ENCODE results near the gene MPPED2. TPM values are rescaled to one million over a fixed set of nuclear protein-coding genes. Genes with fewer than 3 reads are reported as not detected.
A peak's percentile ranks its signal among the peaks of the same experiment; 100 is the strongest.

The MPPED2 gene, protein sequence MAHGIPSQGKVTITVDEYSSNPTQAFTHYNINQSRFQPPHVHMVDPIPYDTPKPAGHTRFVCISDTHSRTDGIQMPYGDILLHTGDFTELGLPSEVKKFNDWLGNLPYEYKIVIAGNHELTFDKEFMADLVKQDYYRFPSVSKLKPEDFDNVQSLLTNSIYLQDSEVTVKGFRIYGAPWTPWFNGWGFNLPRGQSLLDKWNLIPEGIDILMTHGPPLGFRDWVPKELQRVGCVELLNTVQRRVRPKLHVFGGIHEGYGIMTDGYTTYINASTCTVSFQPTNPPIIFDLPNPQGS
- polyA plus RNA-seq (ENCODE audit: insufficient read depth in 1 of 5, insufficient read length in 5 of 5, low replicate concordance in 1 of 5): 1 to 10 TPM; 2.3 to 5.2 (median 4.3) TPM
- long read RNA-seq, donor 1: 0 reads
- long read RNA-seq, donor 2: 0 reads
- long read RNA-seq, donor 3, partial matches to known transcripts: 0 of 1 reads
- long read RNA-seq, donor 3, other reads (novel, unspliced or antisense): 0 of 1 reads
- long read RNA-seq, donor 4: 0 reads
- long read RNA-seq, donor 5: 0 reads
- long read RNA-seq, donor 6: 0 reads
- long read RNA-seq, donor 7: 0 reads
- long read RNA-seq, donor 8: 0 reads

DNA sequence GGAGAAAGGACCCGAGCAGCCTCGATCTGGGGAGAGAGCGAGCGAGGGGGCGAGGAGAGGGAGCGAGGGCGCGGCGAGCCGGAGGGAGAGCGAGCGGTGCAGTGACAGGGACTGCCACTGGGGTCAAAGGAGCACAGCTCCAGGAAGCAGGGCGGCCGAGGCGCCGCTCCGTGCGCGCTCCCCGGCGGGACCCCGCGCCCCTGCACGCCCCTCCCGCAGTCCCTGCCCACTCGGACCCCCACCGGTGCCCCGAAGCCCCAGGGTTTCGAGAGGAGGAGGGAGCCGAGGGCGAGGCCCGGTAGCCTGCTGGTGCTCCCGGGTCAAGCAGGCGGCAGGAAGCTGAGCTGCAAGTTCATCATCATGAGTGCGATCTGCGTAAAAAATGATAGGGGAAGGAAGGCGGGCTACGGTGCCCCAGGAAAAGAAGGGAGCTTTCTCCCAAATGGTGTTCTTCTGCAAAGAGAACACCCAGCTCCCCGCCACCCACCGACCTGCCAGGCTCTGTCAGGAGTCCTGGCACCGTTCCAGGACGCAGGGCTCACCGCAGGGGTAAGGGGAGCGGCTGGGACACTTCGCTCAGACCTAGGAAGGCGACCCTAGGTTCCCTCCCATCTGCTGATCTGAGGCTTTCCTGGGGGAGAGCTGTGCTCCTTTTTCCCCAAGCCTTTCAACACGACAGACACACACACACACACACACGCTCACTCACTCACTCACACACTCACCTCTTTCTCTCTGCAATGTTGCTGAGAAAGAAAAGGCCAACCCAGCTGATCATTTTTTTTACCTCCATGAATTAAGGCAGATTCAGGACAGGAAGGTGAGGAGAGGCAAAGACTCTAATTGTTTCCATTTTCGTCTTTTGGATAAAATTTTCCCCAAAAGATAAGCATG is at the start of gene MPPED2:
MPPED2 (minus strand) TSS at position 103 of the 894 bp plus-strand sequence. CDS start 5,980 bp downstream, outside the sequence.
- peak; percentile 17 to 26 for DNase-seq

DNA sequence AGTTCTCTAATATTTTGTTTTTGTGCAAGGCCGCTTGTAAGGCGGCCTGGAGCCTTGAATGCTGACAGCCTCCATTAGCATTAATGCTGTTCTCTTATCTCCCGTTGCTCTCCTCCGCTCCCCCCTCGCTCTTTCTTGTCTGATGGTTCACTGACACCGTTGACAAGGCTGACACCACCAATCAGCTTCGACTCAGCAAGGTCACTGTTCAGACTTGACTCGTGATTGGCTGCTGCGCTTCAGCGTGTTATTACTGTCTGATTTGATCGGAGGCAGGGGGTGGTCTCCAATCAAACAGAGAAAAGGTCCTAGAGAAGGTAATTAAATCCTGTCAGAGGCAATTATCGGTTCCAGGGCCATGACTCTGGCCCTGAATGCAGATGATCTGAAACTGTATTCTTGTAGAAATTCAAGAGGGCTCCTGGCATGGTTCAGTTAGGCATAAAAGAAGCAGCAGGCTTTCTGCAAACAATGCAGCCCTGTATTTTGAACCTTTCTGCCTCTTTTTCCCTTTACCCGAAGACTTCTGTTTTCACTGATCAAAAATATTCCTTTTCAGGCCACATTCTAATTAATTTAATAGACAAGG is 49.3 kb upstream of the MPPED2 start:
- DNase-seq: peak; percentile 34 to 36

DNA sequence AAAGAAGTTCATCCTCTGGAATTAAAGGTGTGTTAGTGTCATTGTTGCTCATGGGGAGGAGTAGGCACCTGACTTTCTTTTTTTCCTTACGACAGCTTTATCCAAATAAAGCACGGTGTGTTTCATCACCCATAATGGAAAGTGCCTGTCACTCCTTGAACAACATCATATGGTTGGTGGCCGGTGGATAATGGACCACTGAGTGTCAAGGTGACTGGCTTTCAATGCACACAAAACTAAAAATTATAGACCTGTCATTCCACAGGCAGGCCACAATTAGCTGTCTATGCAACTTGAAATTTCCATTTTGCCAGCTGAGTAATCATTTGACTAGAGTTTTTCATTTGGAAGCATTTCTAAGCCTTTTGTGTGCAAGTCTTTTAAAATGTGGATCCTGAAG is 45.0 kb upstream of the MPPED2 start:
- no peak for DNase-seq

DNA sequence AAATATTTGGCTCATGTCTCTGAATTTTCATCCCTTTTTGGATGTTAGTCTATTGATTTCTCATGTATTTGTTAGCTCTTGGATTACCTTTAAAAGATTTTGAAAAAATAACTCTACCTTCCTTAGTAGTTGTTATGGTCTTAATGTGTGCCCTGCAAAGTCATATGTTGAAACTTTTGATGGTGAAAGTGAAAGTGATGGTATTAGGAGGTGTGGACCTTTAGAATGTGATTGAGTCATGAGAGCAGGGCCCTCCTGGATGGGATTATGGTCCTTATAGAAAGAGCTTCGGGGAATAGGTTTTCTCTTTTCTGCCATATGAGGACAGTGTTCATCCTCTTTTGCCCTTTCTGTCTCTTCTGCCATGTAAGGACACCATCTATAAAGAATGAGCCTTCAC is 33.6 kb upstream of the MPPED2 start:
- DNase-seq: no peak

DNA sequence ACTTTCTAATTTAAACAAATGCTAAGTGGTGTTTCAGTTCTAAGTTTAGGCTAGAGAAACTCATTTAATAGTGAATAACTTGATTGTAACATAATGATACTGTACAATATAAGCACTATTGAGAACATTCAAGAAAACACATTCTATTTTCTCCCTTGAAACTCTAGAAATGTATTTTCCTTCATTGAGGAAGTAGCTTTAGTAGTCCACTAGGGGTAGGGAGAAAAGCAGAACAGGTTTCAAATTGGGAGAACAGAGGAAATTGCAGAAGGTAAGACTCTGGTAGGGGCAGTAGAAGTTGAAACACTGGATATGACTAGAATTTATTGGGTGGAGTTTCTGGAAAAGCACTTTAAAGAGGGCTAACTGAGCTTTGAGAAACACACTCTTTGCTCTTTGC is 31.6 kb upstream of the MPPED2 start:
- DNase-seq: no peak

DNA sequence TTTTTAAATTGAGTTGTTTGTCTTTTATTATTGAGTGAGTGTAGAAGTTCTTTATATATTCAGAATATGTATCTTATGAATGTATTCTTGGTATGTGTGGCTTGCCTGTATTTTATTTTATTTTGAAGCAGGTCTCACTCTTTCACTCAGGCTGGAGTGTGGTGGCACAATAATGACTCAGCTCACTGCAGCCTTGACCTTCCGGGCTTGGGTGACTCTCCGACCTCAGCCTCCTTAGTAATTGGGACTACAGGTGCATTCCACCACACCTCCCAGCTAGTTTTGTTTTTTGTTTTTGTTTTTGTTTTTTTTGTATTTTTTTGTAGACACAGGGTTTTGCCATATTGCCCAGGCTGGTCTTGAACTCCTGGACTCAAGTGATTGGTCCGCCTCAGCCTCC is 24.5 kb upstream of the MPPED2 start:
- DNase-seq: no peak

DNA sequence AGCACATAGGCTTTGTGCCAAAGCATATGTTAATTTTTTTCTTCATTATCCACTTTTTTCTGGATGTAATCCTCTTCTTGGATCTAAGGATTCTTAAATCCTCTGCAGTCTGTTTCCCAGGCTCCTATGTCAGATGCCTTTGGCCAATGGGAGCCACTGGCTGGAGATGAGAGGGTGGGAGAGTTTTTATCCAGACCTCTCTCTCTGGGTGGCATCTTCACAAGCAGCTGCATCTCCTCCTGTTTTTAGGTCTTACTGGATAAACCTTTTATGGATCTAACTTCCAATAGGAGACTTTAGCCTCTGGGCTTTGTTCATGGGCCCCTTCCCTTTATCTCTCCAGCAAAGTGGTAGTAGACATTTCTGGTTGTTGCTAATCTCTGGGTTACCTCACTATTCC is 22.4 kb upstream of the MPPED2 start:
- DNase-seq: no peak

DNA sequence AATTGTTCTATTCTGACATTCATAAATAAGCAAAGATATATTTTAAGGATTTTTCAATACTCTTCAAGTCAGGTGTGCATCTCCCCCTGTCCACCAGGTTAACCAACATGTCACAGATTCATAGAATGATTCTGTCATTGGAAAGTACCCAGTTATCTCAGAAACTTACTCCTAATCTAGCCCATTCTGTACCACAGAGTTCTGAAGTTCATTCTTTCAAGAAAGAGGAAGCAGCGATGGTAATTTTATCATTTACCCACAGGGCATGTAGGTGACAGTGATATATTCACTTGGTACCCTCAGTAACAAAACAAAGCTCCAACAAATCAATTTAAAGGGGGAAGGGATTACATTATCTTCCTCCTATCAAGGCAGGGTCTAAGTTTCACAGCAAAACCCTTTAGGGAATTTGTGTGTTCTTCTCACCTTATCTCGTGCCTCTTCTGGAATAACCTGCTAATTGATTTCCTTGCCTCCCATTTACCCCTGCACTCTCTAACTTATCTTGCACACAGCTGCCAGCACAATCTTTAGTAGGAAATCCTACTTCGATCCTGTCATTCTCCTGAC is 19.0 kb upstream of the MPPED2 start:
- no peak for DNase-seq

DNA sequence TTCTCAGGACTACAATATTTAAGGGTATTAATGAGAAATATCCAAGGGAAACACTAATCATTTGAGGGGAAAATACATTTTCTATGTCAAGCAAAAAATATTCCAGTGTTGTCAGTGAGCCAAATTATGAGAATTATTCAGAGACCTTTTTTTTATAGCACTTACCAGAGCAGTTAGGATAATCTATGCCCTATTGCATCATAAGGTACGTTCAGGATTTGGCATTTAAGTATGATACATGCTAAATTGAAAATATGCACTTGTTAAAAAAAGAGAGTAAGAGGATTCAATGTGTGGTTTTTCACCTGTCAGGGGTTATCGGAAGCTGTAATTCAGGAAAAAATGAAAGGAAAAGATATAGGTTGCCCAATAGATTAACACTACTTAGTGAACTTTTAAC is 17.2 kb upstream of the MPPED2 start:
- no peak for DNase-seq

DNA sequence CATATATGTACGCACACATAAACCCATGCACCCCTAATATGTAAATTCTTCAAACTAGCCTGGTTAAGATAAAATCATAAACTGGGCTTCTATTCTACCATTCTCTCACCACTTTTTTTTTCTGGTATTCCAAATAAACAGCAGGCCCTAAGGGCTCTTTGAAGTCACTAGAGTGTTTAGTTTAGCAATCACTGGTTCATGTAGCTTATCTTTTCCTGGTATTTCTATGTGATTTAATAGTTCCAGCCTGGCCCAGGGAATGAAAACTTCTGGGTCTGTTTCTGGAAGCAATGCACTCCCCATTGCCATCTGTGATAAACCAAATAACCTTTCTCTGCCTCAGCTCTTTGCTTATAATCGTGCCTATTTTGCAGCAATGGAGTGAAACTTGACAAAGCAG is 10.7 kb upstream of the MPPED2 start:
- DNase-seq: peak in 1 of 2 donors; percentile 9

DNA sequence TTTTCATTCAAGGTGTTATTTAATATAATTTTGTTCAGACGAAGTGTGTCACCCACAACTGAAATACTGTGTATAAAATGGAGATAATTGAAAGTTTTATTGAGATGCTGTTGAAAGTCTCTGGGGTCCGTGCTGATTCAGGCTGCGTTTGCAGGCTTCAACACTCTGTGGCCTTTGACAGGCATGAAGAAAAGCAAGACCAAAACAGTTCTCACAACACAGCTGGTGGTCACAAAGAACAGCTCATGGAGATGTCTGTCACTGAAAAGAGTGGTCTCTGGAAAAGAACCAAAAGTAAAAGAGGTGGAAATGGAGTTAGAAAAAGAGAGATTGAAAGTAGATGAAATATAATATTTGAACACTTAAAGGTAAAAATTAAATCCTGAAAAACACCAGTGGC is 9.8 kb upstream of the MPPED2 start:
- DNase-seq: no peak

DNA sequence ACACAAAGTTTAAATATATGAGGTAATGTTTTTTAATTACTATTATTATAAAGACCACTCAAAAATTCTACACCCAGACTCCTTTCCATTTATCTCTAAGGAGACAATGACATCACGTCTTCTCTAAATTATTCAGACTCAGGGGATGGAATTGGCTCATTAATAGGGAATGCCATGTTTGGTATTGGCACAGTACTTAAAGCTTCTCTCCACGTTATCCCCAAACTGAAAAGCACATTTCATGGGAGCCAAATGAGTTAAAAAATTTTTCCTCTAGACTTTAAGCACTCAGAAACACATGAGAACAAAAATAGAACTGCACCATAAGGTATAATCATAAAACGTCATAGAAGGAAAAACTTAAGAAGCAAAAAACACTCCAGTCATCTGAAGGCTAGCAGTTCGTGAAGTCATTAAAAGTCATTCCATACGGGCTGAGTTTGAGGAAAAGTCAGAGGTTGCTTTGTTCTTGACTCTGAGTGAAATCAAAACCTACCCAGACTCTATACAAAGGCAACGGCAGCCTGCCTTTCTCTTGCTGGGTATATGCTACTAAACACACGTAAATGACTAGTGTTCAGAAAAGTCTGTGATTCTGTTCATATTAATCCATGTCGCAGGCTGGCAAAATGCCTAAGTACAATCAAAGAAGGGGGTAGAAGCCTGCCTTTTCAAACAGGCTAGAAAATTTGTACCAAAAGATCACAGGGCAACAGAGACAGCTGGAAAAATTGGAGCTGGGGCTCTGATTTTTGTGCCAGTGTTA is 8.7 kb upstream of the MPPED2 start:
- peak; percentile 10 to 12 for DNase-seq

DNA sequence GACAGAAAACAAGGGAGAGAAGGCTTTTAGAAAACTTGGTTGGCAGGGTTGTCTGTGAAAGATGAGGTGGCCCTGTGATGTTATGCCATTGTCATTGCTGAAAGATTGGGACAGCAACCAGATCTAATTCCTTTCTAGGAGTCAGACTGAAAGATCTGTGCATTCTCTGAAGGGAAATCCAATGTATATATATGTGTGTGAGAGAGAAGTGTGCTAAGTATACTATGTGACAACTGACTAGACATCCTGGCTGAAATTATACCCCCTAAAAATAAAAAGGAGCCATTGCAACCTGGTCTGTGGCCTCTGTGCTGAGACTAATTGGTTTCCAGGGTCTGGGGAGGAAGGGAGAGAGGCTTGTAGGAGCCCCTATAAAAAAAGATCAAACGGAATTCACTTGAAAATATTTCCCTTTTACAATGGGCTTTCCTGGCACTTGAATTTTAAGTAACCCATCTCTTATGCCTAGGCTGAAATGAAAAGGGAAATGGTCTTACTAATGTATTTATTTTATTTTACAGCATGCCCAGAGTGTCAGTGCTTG is 1.2 kb upstream of the MPPED2 start:
- DNase-seq: no peak

DNA sequence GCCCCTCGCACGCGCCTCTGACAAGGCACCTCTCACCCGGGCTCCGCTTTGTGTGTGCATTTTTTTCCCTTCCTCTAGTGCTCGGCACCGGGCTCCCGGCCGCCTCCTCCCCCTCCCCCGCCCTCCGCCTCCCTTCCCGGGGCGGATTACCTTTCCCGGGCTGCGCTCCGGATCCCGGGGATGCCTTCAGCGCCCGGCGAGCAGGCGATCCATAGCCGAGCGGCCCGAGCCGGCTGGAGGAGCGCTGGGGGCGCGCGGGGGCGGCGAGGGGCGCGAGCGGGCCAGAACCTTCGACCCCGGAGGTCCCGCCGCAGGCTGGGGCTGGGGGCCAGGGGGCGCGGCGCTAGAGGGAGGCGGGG is 282 bp downstream of the MPPED2 start:
- peak in 1 of 2 donors; percentile 19 for DNase-seq

DNA sequence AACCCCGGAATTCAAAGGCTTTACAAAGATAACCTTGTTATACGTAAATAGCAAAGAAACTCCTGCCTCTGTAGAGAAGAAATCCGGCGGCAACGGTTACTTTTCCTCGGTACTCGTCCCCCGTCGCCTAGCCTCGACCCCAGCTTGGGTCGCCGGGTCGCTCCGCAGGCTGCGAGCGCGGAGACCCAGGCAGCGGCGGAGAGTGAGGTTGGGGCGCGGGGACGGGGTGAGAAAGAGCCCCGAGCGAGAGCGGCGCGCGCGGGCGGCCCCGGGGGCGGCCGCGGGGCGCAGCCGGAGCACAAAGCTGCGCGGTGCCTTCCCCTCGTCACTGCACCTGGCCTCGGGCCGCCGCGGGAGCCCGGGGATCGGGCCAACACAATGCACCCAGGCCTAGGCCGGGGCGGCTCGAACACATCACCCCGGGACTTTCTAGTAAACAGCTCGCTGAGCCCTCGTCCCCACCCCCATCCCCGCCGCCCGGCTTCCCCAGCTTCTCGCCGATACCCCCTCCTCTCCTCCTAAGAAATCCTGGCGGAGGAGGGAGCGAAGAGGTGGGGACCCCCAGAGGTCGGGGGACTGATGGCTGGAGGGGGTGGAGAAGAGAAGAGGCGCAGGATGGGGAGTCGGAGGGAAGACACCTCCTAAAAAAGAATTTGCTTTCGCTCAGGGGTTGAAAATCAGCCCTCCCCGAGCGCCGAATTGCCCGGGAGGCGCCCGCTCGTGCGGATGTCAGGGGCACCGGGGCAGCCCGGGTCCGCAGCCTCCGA is 845 bp downstream of the MPPED2 start:
- DNase-seq: peak in 1 of 2 donors; percentile 7

DNA sequence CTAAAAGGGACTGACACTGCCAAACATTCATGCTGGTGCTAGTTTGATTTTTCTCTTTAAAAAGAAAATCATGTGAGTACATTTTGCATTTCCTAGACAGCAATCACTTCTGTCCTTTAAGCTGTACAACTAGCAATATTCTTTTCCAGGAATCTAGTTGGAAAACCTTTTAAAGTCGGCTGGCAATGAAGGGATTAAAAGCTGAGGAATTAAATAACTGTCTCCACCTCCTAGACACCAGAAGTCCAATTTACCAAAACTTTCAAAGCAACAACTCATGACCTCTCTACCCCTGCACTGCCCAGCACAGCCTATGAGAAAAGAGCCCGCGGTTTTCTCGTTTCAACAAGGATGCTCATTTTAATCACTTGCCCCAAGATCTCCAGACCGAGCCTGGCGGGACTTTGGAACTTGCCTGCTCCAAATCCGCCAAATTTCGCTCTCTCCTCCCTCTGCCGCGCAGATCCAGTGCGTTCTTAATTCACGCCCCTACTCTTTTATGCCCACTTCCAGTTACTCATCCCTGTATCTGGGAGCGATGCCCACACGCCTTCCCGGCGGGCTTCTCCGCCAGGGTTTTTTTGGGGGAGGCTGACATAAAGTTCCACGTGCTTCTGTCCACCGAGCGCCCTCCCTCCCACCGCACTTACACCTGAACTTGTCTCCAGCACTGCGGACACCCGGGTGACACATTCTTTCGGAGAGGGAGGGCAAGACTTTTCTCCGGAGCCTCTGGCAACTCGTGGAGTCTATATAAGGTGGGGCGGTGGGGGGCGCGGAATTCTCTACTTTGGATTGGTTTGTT is 2.5 kb downstream of the MPPED2 start:
- no peak for DNase-seq

DNA sequence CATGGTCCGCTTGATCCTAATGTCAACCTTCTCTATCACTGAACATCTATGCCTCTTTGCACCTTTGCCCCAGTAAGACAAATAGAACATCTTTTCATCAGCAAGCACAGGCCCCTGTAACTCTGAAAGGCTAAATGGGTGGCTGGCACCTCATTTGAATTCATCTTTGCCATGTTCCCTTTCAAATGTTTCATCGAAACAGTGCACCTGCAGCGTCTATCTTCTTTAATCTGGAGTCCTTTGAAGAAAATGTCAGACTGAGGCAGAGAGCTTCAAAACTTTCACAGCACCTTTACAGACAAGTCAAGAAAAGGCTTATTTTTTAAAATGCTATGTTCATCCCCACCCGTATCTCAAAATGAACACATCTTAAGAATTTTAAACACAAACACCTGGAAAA is 3.4 kb downstream of the MPPED2 start:
- no peak for DNase-seq

DNA sequence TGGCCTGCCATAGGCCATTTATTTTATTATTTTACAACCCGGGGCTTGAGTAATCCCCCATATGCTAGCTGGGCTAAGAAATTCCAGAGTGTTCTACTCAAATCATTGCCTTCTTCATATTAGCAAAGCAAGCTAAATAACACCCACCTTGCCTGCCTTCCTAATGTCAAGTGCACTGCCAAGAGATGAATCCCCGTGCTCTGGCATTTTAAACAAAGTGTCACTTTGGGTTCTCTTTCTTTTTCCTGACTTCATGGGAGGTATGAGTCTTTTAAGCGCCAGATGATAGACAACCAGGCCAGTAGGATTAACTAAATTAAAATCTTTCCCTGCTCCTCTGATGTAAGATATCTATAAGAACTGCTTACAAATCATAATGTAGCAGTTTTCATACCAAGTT is 4.5 kb downstream of the MPPED2 start:
- DNase-seq: no peak

DNA sequence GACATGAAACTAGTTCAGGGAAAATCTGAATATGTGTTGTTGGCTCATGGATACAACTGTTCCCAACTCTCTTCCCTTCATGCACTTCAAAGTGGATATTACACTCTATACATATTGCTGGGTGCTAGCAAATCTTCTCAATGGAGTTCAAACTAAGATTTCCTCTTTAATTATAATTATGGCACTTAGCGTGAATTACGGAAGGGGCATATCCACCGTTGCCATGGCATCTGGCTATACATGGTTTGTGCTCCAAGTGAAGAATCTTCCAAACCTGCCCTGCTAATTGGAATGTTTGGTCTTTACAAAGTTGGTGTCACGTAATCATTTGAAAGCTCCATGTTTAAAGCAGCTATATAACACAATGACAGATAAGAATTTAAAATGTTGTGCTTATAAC is 5.6 kb downstream of the MPPED2 start:
- no peak for DNase-seq

Measured in right lung (tissue), 10 donors.